AG10803 (cell line): ENCODE data around the gene HOXA3.
A peak's percentile ranks its signal among the peaks of the same experiment; 100 is the strongest.

Experiments used
- DNase-seq: peaks from one replicate; pipeline ENCODE4 v3.0.0; 2010; ENCODE audit warnings: low read depth
- H3K4me3 ChIP-seq: 2 replicates; pipeline ENCODE4 v1.5.1; 2011; ENCODE audit warnings: mild to moderate bottlenecking, low read length, control low read depth
- CTCF ChIP-seq: conservative IDR thresholded peaks from 2 replicates; pipeline ENCODE4 v1.5.1; 2011; ENCODE audit warnings: mild to moderate bottlenecking, low read length, control low read depth, inconsistent platforms

Gene HOXA3

GRCh38 chr7:27174874-27175625 lies 22.7 kb upstream of the HOXA3 start:
- no peak for DNase-seq
- no peak for TF ChIP-seq CTCF
- H3K4me3 ChIP-seq, result peak overlapping the region; percentile 87

- H3K4me3 ChIP-seq, result peak within 1 kb of the TSS; percentile 87
- TF ChIP-seq CTCF, result no peak
- peak; percentile 71 for DNase-seq
These were observed 21.8 kb upstream of the HOXA3 start, which contains the start of gene HOXA10 for GRCh38 chr7:27173956-27174873. Gene HOXA10 (minus strand): TSS chr7:27174320. CDS start chr7:27174306, 14 bp downstream.

- peak overlapping the region; percentile 87 for H3K4me3 ChIP-seq
- TF ChIP-seq CTCF, result no peak
- DNase-seq, result no peak
These were observed 21.1 kb upstream of the HOXA3 start for GRCh38 chr7:27173511-27173955.

- peak; percentile 88 for DNase-seq
- H3K4me3 ChIP-seq, result peak overlapping the region; percentile 87
- TF ChIP-seq CTCF, result no peak
These were observed 20.6 kb upstream of the HOXA3 start for GRCh38 chr7:27172823-27173510.

GRCh38 chr7:27172315-27172774 lies 20.0 kb upstream of the HOXA3 start:
- peak; percentile 63 for DNase-seq
- no peak for TF ChIP-seq CTCF
- peak overlapping the region; percentile 87 for H3K4me3 ChIP-seq

- no peak; the same call in 1 of the 2 replicates for TF ChIP-seq CTCF
- H3K4me3 ChIP-seq, result peak overlapping the region; percentile 87
- no peak for DNase-seq
These were observed 19.4 kb upstream of the HOXA3 start for GRCh38 chr7:27171637-27172314.
